ENCODE data around the gene TBX19.

TBX19 gene

DNA sequence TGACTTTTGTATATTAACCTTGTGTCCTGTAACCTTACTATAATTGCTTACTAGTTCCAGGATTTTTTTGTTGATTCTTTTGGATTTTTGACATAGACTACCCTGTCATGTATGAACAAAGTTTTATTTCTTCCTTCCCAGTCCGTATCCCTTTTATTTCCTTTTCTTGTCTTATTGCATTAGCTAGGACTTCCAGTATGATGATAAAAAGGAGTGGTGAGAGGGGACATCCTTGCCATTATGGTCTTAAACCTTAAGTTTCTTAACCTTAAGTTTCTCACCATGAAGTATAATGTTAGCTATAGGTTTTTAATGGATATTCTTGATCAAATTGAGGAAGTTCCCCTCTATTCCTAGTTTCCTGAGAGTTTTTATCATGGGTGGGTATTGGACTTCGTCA is 24.5 kb upstream of the TBX19 start:
- no peak for DNase-seq (ENCODE audit: low read depth)
- H3K4me3 ChIP-seq (ENCODE audit: low read depth, low read length): no peak overlapping the region
- TF ChIP-seq MYC (IDR thresholded peaks at IDR 0.05; ENCODE audit: low read depth, low read length): no peak
- no peak for TF ChIP-seq POLR2A (IDR thresholded peaks at IDR 0.05; ENCODE audit: extremely low read depth, insufficient read length)
- TF ChIP-seq, protein P1, sequence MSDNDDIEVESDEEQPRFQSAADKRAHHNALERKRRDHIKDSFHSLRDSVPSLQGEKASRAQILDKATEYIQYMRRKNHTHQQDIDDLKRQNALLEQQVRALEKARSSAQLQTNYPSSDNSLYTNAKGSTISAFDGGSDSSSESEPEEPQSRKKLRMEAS (IDR thresholded peaks at IDR 0.05; ENCODE audit: low read depth, low read length): no peak
- no peak for TF ChIP-seq CTCF (IDR thresholded peaks at IDR 0.05; ENCODE audit: low read depth, low read length)

DNA sequence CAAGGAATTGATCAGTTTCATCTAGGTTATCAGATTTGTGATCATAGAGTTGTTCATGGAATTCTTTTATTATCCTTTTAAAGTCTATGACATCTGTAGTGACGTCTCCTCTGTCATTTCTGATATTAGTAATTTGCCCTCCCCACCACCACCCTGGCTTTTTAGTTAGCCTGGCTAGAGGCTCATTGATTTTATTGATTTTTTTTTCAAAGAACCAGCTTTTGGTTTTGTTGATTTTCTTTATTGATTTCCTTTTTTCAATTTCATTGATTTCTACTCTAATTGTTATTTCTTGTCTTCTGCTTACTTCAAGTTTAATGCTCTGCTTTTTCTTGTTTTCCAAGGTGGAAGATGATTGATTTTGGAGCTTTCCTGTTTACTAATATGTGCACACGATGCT is 23.3 kb upstream of the TBX19 start:
- TF ChIP-seq CTCF (IDR thresholded peaks at IDR 0.05; ENCODE audit: low read depth, low read length) (no peak), POLR2A (IDR thresholded peaks at IDR 0.05; ENCODE audit: extremely low read depth, insufficient read length) (no peak), MYC (IDR thresholded peaks at IDR 0.05; ENCODE audit: low read depth, low read length) (no peak)
- TF ChIP-seq, protein P1 (IDR thresholded peaks at IDR 0.05; ENCODE audit: low read depth, low read length): no peak
- no peak overlapping the region for H3K4me3 ChIP-seq (ENCODE audit: low read depth, low read length)
- DNase-seq (ENCODE audit: low read depth): no peak

DNA sequence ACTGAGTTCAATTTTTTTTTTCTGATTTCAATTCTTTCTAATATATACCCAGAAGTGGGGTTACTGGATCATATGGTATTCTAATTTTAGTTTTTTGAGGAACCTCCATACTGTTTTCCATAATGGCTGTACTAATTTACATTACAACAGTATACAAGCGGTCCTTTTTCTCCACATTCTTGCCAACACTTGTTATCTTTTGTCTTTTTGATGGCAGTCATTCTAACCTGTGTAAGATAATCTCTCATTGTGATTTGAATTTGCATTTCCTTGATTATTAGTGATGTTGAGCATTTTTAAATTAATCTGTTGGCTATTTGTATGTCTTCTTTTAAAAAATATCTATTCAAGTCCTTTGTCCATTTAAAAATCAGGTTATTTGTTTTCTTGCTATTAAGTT is 21.1 kb upstream of the TBX19 start:
- H3K4me3 ChIP-seq (ENCODE audit: low read depth, low read length): no peak overlapping the region
- no peak for DNase-seq (ENCODE audit: low read depth)
- TF ChIP-seq MYC (IDR thresholded peaks at IDR 0.05; ENCODE audit: low read depth, low read length): no peak
- no peak for TF ChIP-seq CTCF (IDR thresholded peaks at IDR 0.05; ENCODE audit: low read depth, low read length)
- no peak for TF ChIP-seq POLR2A (IDR thresholded peaks at IDR 0.05; ENCODE audit: extremely low read depth, insufficient read length)
- TF ChIP-seq, protein P1 (IDR thresholded peaks at IDR 0.05; ENCODE audit: low read depth, low read length): no peak

- no peak for DNase-seq (ENCODE audit: low read depth)
- no peak overlapping the region for H3K4me3 ChIP-seq (ENCODE audit: low read depth, low read length)
- TF ChIP-seq, protein P1 (IDR thresholded peaks at IDR 0.05; ENCODE audit: low read depth, low read length): no peak
- TF ChIP-seq CTCF (IDR thresholded peaks at IDR 0.05; ENCODE audit: low read depth, low read length) (no peak), POLR2A (IDR thresholded peaks at IDR 0.05; ENCODE audit: extremely low read depth, insufficient read length) (no peak), MYC (IDR thresholded peaks at IDR 0.05; ENCODE audit: low read depth, low read length) (no peak)
These were observed 20.3 kb upstream of the TBX19 start for GRCh38 chr1:168260393-168260792.

- no peak overlapping the region for H3K4me3 ChIP-seq (ENCODE audit: low read depth, low read length)
- DNase-seq (ENCODE audit: low read depth): no peak
- TF ChIP-seq CTCF (IDR thresholded peaks at IDR 0.05; ENCODE audit: low read depth, low read length) (no peak), MYC (IDR thresholded peaks at IDR 0.05; ENCODE audit: low read depth, low read length) (no peak), POLR2A (IDR thresholded peaks at IDR 0.05; ENCODE audit: extremely low read depth, insufficient read length) (no peak)
- TF ChIP-seq, protein P1 (IDR thresholded peaks at IDR 0.05; ENCODE audit: low read depth, low read length): no peak
These were observed 19.3 kb upstream of the TBX19 start for GRCh38 chr1:168261390-168261789.

DNA sequence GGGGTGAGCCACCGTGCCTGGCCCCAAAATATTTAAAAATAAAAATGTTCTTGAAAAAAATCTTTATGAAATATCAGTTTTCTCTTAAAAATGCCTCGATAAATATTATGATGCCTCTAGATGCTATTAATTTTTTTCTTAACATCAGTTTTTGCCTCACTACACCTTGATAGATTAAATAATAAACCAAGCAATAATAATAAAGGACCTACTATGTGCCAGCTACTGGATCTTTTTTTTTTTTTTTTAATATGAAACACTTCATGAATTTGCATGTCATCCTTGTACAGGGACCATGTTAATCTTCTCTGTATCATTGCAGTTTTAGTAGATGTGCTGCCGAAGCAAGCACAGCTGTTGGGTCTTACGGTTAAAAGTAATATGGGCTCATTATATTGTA is 17.5 kb upstream of the TBX19 start:
- TF ChIP-seq MYC (IDR thresholded peaks at IDR 0.05; ENCODE audit: low read depth, low read length): no peak
- no peak for TF ChIP-seq CTCF (IDR thresholded peaks at IDR 0.05; ENCODE audit: low read depth, low read length)
- TF ChIP-seq POLR2A (IDR thresholded peaks at IDR 0.05; ENCODE audit: extremely low read depth, insufficient read length): no peak
- DNase-seq (ENCODE audit: low read depth): no peak

More for the DNA sequence above, 17.5 kb upstream of the TBX19 start:
- H3K4me3 ChIP-seq (ENCODE audit: low read depth, low read length): no peak overlapping the region
